ENCODE data around the gene LAMC2.

The LAMC2 gene

DNA sequence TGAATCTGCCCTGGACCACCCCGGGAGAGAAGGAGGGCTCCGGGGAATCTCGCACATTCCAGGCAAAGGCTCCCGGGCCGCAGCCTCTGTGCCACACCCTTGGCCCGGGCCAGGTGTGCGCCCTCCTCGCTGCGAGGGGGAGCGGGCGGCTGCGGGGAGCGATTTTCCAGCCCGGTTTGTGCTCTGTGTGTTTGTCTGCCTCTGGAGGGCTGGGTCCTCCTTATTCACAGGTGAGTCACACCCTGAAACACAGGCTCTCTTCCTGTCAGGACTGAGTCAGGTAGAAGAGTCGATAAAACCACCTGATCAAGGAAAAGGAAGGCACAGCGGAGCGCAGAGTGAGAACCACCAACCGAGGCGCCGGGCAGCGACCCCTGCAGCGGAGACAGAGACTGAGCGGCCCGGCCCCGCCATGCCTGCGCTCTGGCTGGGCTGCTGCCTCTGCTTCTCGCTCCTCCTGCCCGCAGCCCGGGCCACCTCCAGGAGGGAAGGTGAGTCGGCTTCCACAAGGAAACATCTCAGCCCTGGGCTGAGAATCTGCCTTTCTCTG is at the start of gene LAMC2:
LAMC2 (plus strand) TSS at position 324 of the 550 bp plus-strand sequence; CDS start at position 413, 89 bp downstream.
- Histone ChIP-seq H3K4me2 (ENCODE audit: low read depth, low read length) (no peak within 1 kb of the TSS), H3K27ac (ENCODE audit: low read length) (no peak within 1 kb of the TSS), H2AFZ (ENCODE audit: low read length) (no peak within 1 kb of the TSS), H3K27me3 (replicated peaks; ENCODE audit: insufficient read depth, low read length) (no peaks in the 10 kb centered on the region), H3K9ac (ENCODE audit: low read length) (no peak within 1 kb of the TSS), H3K79me2 (ENCODE audit: low read length) (no peaks in the 10 kb centered on the region), H3K36me3 (replicated peaks; ENCODE audit: insufficient read depth, low read length) (no peaks in the 10 kb centered on the region), H3K9me3 (replicated peaks; ENCODE audit: insufficient read depth, low read length) (no peaks in the 10 kb centered on the region), H4K20me1 (ENCODE audit: insufficient read depth, low read length) (no peaks in the 10 kb centered on the region), H3K4me3 (ENCODE audit: low read length) (no peak within 1 kb of the TSS), H3K4me1 (ENCODE audit: low read length) (no peaks in the 10 kb centered on the region), H3K9me2 (replicated peaks; ENCODE audit: insufficient read depth, low read length) (no peaks in the 10 kb centered on the region), H3F3A (ENCODE audit: insufficient read depth, low read length) (no peaks in the 10 kb centered on the region)
- no peak for DNase-seq
- TF ChIP-seq EZH2phosphoT487 (IDR thresholded peaks at IDR 0.05; ENCODE audit: low read length) (no peak), EZH2 (optimal IDR thresholded peaks at IDR 0.05; ENCODE audit: low read depth, low read length) (no peak), CTCF (IDR thresholded peaks at IDR 0.05; ENCODE audit: low read length) (no peak)

GRCh38 chr1:183137782-183138181 is 48.3 kb upstream of the LAMC2 start:
- Histone ChIP-seq H3K79me2 (ENCODE audit: low read length) (no peaks in the 10 kb centered on the region), H2AFZ (ENCODE audit: low read length) (no peak overlapping the region), H3K9me2 (replicated peaks; ENCODE audit: insufficient read depth, low read length) (no peaks in the 10 kb centered on the region), H4K20me1 (ENCODE audit: insufficient read depth, low read length) (no peaks in the 10 kb centered on the region), H3K4me1 (ENCODE audit: low read length) (no peaks in the 10 kb centered on the region), H3K4me3 (ENCODE audit: low read length) (no peak overlapping the region), H3K27me3 (replicated peaks; ENCODE audit: insufficient read depth, low read length) (no peaks in the 10 kb centered on the region), H3F3A (ENCODE audit: insufficient read depth, low read length) (no peaks in the 10 kb centered on the region), H3K9me3 (replicated peaks; ENCODE audit: insufficient read depth, low read length) (no peaks in the 10 kb centered on the region), H3K9ac (ENCODE audit: low read length) (no peak overlapping the region), H3K36me3 (replicated peaks; ENCODE audit: insufficient read depth, low read length) (no peaks in the 10 kb centered on the region), H3K27ac (ENCODE audit: low read length) (no peak overlapping the region), H3K4me2 (ENCODE audit: low read depth, low read length) (no peak overlapping the region)
- no peak for DNase-seq
- TF ChIP-seq CTCF (IDR thresholded peaks at IDR 0.05; ENCODE audit: low read length): no peak
- TF ChIP-seq EZH2phosphoT487 (IDR thresholded peaks at IDR 0.05; ENCODE audit: low read length): no peak

- no peaks in the 10 kb centered on the region for H3K79me2 ChIP-seq (ENCODE audit: low read length)
- no peaks in the 10 kb centered on the region for H3K36me3 ChIP-seq (replicated peaks; ENCODE audit: insufficient read depth, low read length)
- H4K20me1 ChIP-seq (ENCODE audit: insufficient read depth, low read length): no peaks in the 10 kb centered on the region
- H3F3A ChIP-seq (ENCODE audit: insufficient read depth, low read length): no peaks in the 10 kb centered on the region
- TF ChIP-seq EZH2phosphoT487 (IDR thresholded peaks at IDR 0.05; ENCODE audit: low read length) (no peak), EZH2 (optimal IDR thresholded peaks at IDR 0.05; ENCODE audit: low read depth, low read length) (no peak), CTCF (IDR thresholded peaks at IDR 0.05; ENCODE audit: low read length) (no peak)
- no peaks in the 10 kb centered on the region for H3K27me3 ChIP-seq (replicated peaks; ENCODE audit: insufficient read depth, low read length)
- no peaks in the 10 kb centered on the region for H3K9me2 ChIP-seq (replicated peaks; ENCODE audit: insufficient read depth, low read length)
- H3K9me3 ChIP-seq (replicated peaks; ENCODE audit: insufficient read depth, low read length): no peaks in the 10 kb centered on the region
- no peak overlapping the region for H3K27ac ChIP-seq (ENCODE audit: low read length)
- no peak overlapping the region for H3K4me2 ChIP-seq (ENCODE audit: low read depth, low read length)
- no peak overlapping the region for H3K4me3 ChIP-seq (ENCODE audit: low read length)
- no peak for DNase-seq
- no peak overlapping the region for H2AFZ ChIP-seq (ENCODE audit: low read length)
- H3K9ac ChIP-seq (ENCODE audit: low read length): no peak overlapping the region
- no peaks in the 10 kb centered on the region for H3K4me1 ChIP-seq (ENCODE audit: low read length)
Observed at GRCh38 chr1:183138301-183138700, 47.8 kb upstream of the LAMC2 start.

Data from MM.1S (cell line).